Calu3 (cell line): ENCODE measurements around the gene FRMD4B. TPM values are rescaled to one million over a fixed set of nuclear protein-coding genes. Genes with fewer than 3 reads are reported as not detected.

Source experiments
- BruUV-seq: library from RNA; stranded (reverse); fragments of 400-500 nt; replicated peaks from 2 replicates; lab custom pipeline; 2021; lab: Mats Ljungman, UMichigan
- CTCF ChIA-PET: fragments of 300-600 bp; sonication (Branson Sonifier 250); formaldehyde crosslinking; loops from one replicate; lab custom pipeline; 2022; ENCODE audit warnings: antibody characterized with exemption; lab: Charles Lee
- DNase-seq: peaks from one replicate; pipeline ENCODE4 v3.0.0; 2022
- H3K27ac Mint-ChIP-seq: one replicate; pipeline ENCODE4 v1.8.0; 2022; ENCODE audit warnings: mixed read lengths; ENCODE audit not compliant: unreplicated experiment
- H3K27me3 Mint-ChIP-seq: one replicate; pipeline ENCODE4 v1.8.0; 2022; ENCODE audit warnings: mixed read lengths; ENCODE audit not compliant: unreplicated experiment
- H3K36me3 Mint-ChIP-seq: one replicate; pipeline ENCODE4 v1.8.0; 2022; ENCODE audit warnings: mild to moderate bottlenecking, moderate library complexity, mixed read lengths; ENCODE audit not compliant: insufficient read depth, unreplicated experiment
- H3K4me1 Mint-ChIP-seq: one replicate; pipeline ENCODE4 v1.8.0; 2022; ENCODE audit warnings: mild to moderate bottlenecking, low read depth, mixed read lengths; ENCODE audit not compliant: unreplicated experiment
- H3K4me3 Mint-ChIP-seq: one replicate; pipeline ENCODE4 v1.8.0; 2022; ENCODE audit warnings: mild to moderate bottlenecking, low read depth, moderate library complexity, mixed read lengths; ENCODE audit not compliant: unreplicated experiment
- H3K9me3 Mint-ChIP-seq: one replicate; pipeline ENCODE4 v1.8.0; 2022; ENCODE audit warnings: low read depth, mixed read lengths; ENCODE audit not compliant: unreplicated experiment
- intact Hi-C: fragments of 100-400 bp; cut with micrococcal nuclease; formaldehyde crosslinking; loops from one replicate; pipeline ENCODE4 v1.10.0; 2022; ENCODE audit not compliant: unreplicated experiment
- total RNA-seq: library from RNA; stranded (reverse); gene quantifications from 2 replicates; pipeline ENCODE4 v1.2.3, GENCODE V29; 2022
- TF ChIP-seq, protein P1 (sequence below): fragments of 200-600 bp; IDR thresholded peaks from one replicate; pipeline ENCODE4 v1.8.0; 2022; ENCODE audit warnings: antibody characterized with exemption; ENCODE audit not compliant: unreplicated experiment

FRMD4B gene
- total RNA-seq, 1 experiment from 2014 or later = 16.7 TPM

GRCh38 chr3:69201658-69202057, 184.2 kb downstream of the FRMD4B start:
- no peak overlapping the region for H3K4me3 Mint-ChIP-seq
- no peak for DNase-seq
- H3K36me3 Mint-ChIP-seq = peaks cover 31% of the 10 kb centered on the region
- CTCF ChIA-PET = interaction anchor here (0.5 to 1.8 kb wide), 4 partner anchors 14 to 35 kb away, joined by 3 to 9 read pairs (median 4); no protein-coding TSS in a partner anchor
- no TSS peak for BruUV-seq
- peak overlapping the region; percentile 37 for H3K27ac Mint-ChIP-seq
- no peaks in the 10 kb centered on the region for H3K27me3 Mint-ChIP-seq
- intact Hi-C loops = loop anchor here (5.0 kb wide), 1 partner anchor 41 kb away; no protein-coding TSS in a partner anchor
- no peaks in the 10 kb centered on the region for H3K9me3 Mint-ChIP-seq
- TF ChIP-seq, protein P1, sequence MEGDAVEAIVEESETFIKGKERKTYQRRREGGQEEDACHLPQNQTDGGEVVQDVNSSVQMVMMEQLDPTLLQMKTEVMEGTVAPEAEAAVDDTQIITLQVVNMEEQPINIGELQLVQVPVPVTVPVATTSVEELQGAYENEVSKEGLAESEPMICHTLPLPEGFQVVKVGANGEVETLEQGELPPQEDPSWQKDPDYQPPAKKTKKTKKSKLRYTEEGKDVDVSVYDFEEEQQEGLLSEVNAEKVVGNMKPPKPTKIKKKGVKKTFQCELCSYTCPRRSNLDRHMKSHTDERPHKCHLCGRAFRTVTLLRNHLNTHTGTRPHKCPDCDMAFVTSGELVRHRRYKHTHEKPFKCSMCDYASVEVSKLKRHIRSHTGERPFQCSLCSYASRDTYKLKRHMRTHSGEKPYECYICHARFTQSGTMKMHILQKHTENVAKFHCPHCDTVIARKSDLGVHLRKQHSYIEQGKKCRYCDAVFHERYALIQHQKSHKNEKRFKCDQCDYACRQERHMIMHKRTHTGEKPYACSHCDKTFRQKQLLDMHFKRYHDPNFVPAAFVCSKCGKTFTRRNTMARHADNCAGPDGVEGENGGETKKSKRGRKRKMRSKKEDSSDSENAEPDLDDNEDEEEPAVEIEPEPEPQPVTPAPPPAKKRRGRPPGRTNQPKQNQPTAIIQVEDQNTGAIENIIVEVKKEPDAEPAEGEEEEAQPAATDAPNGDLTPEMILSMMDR = no peak
- peaks cover 44% of the 10 kb centered on the region for H3K4me1 Mint-ChIP-seq

DNA sequence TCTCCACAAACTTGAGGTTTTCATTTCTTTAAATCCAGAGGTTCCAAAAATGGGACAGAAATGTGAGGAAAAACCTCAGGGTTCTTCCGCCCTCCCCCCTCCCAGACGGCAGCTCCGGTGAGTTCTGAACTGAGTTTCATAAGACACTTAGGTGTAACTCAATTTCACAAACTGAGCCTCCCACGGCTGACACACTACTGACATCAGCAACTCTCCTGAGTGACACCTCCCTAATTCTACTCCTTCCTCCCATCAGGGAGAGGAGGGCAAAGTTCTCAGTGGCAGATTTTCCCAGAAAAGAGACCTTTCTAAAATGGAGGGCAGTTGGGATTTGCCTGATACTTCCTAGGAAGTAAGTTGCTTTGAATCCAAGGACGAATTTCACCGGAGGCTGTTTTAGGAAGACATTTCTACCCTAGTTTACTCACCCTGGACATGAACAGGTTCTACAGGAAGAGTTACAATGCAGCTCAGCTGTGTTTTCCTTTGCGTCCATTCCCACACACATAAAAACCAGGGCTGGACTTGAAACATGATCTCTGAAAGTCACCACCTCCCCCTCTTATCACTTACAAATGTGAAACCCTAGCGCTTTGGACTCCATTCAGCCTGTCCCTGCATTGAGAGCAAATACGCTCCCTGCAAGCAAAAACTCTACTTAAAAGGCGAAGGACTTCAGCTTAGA, 185.4 kb downstream of the FRMD4B start:
- Mint-ChIP-seq H3K36me3 (peaks cover 38% of the 10 kb centered on the region), H3K4me1 (peaks cover 44% of the 10 kb centered on the region), H3K4me3 (peak overlapping the region; percentile 77), H3K27me3 (no peaks in the 10 kb centered on the region), H3K9me3 (no peaks in the 10 kb centered on the region), H3K27ac (peak overlapping the region; percentile 95)
- TF ChIP-seq, protein P1 = no peak
- intact Hi-C loops = loop anchor here (1.0 to 5.0 kb wide), 2 partner anchors 21 to 42 kb away; no protein-coding TSS in a partner anchor
- CTCF ChIA-PET = interaction anchor here (0.6 to 3.0 kb wide), 11 partner anchors 12 to 116 kb away, joined by 3 to 12 read pairs (median 5); partner anchors contain the start of gene ARL6IP5
- BruUV-seq = no TSS peak
- DNase-seq = peak; percentile 61

- Mint-ChIP-seq H3K4me3 (peak overlapping the region; percentile 77), H3K36me3 (peaks cover 38% of the 10 kb centered on the region), H3K9me3 (no peaks in the 10 kb centered on the region), H3K27ac (peak overlapping the region; percentile 95), H3K4me1 (peaks cover 44% of the 10 kb centered on the region), H3K27me3 (no peaks in the 10 kb centered on the region)
- TF ChIP-seq, protein P1 = no peak
- intact Hi-C loops = loop anchor here (1.0 to 5.0 kb wide), 2 partner anchors 21 to 42 kb away; no protein-coding TSS in a partner anchor
- DNase-seq = no peak
- CTCF ChIA-PET = interaction anchor here (0.6 to 3.0 kb wide), 7 partner anchors 11 to 106 kb away, joined by 3 to 12 read pairs (median 5); no protein-coding TSS in a partner anchor
- BruUV-seq = TSS peak; percentile 78
Observed at GRCh38 chr3:69199942-69200341, 185.9 kb downstream of the FRMD4B start.

- TF ChIP-seq, protein P1 = no peak
- peaks cover 27% of the 10 kb centered on the region for H3K4me1 Mint-ChIP-seq
- CTCF ChIA-PET = interaction anchor here (1.3 to 3.0 kb wide), 2 partner anchors 15 to 19 kb away, joined by 4 to 12 read pairs; no protein-coding TSS in a partner anchor
- no peaks in the 10 kb centered on the region for H3K9me3 Mint-ChIP-seq
- no TSS peak for BruUV-seq
- H3K36me3 Mint-ChIP-seq = peaks cover 43% of the 10 kb centered on the region
- peak overlapping the region; percentile 77 for H3K4me3 Mint-ChIP-seq
- no peaks in the 10 kb centered on the region for H3K27me3 Mint-ChIP-seq
- intact Hi-C loops = no loop called here
- no peak for DNase-seq
- peak overlapping the region; percentile 68 for H3K27ac Mint-ChIP-seq
Observed at GRCh38 chr3:69197922-69198530, 187.9 kb downstream of the FRMD4B start.
